H1 (cell line): ENCODE measurements around the gene PATJ. TPM values are rescaled to one million over a fixed set of nuclear protein-coding genes. Genes with fewer than 3 reads are reported as not detected.

Experiments
- CTCF ChIA-PET: fragments of 300-600 bp; sonication (Branson Sonifier 250); formaldehyde crosslinking; loops from one replicate; lab custom pipeline; 2021; ENCODE audit not compliant: partially characterized antibody; lab: Charles Lee
- POLR2A ChIA-PET: fragments of 300-600 bp; sonication (Branson Sonifier 250); formaldehyde crosslinking; loops from one replicate; lab custom pipeline; 2021; ENCODE audit warnings: inconsistent platforms; ENCODE audit not compliant: partially characterized antibody; lab: Charles Lee
- DNase-seq, 2 experiments: peaks; one replicate each; pipeline versions ENCODE4 v3.0.0 to v3.0.0-alpha.2; 2010 to 2022; ENCODE audit warnings: low spot score in 2 of 2, low read depth in 1 of 2, mixed read lengths in 1 of 2
- FAIRE-seq: peaks from 2 replicates; lab custom pipeline; 2011; peaks lifted over from hg19 to GRCh38; lab: Jason Lieb, UNC
- H2AFZ ChIP-seq: 2 replicates; pipeline ENCODE4 v1.8.1; 2012; ENCODE audit warnings: low read length, inconsistent platforms
- H2AK5ac ChIP-seq: 2 replicates; pipeline ENCODE4 v1.6.1; 2013; ENCODE audit warnings: low read depth, low read length
- H2BK120ac ChIP-seq: replicated peaks from 2 replicates; pipeline ENCODE3; 2013; ENCODE audit warnings: low read depth, low read length, inconsistent platforms
- H2BK12ac ChIP-seq: 2 replicates; pipeline ENCODE4 v1.6.1; 2013; ENCODE audit warnings: low read depth, low read length
- H2BK15ac ChIP-seq: 2 replicates; pipeline ENCODE4 v1.6.1; 2013; ENCODE audit warnings: low read length
- H2BK20ac ChIP-seq: 2 replicates; pipeline ENCODE4 v1.6.1; 2013; ENCODE audit warnings: low read length
- H2BK5ac ChIP-seq: 2 replicates; pipeline ENCODE4 v1.6.1; 2013; ENCODE audit warnings: low read depth, low read length
- H3K14ac ChIP-seq: 2 replicates; pipeline ENCODE4 v1.6.1; 2013; ENCODE audit warnings: inconsistent platforms; ENCODE audit not compliant: insufficient read length
- H3K18ac ChIP-seq: 2 replicates; pipeline ENCODE4 v1.6.1; 2013; ENCODE audit warnings: low read length; ENCODE audit errors: extremely low read depth
- H3K23ac ChIP-seq: 2 replicates; pipeline ENCODE4 v1.6.1; 2013; ENCODE audit warnings: inconsistent platforms; ENCODE audit not compliant: insufficient read length
- H3K23me2 ChIP-seq: 2 replicates; pipeline ENCODE4 v1.6.1; 2013; ENCODE audit warnings: low read depth, low read length
- H3K27ac ChIP-seq: 2 replicates; pipeline ENCODE4 v1.6.1; 2011; ENCODE audit warnings: low read depth, low read length, inconsistent platforms
- H3K27me3 ChIP-seq, 4 experiments: replicated peaks in 1 of 4; 1 replicate in 1 of 4; 2 replicates in 3 of 4; pipeline versions ENCODE4 v1.6.1 to v1.8.1; 2011 to 2013; ENCODE audit warnings: low read length in 3 of 4, mild to moderate bottlenecking in 3 of 4, inconsistent platforms in 2 of 4, mixed read lengths in 2 of 4, moderate library complexity in 1 of 4; ENCODE audit not compliant: control insufficient read depth in 3 of 4, insufficient read depth in 3 of 4; ENCODE audit errors: extremely low read depth in 1 of 4
- H3K36me3 ChIP-seq, 4 experiments: 2 replicates each; pipeline versions ENCODE4 v1.6.1 to v1.8.1; 2011 to 2013; ENCODE audit warnings: mild to moderate bottlenecking in 4 of 4, low read length in 3 of 4, moderate library complexity in 2 of 4, control low read depth in 1 of 4, inconsistent platforms in 1 of 4; ENCODE audit not compliant: insufficient read depth in 4 of 4, control insufficient read depth in 2 of 4
- H3K4ac ChIP-seq: replicated peaks from 2 replicates; pipeline ENCODE3; 2013; ENCODE audit warnings: low read length, low read depth, mixed read lengths, inconsistent platforms; ENCODE audit not compliant: insufficient read length
- H3K4me1 ChIP-seq, 4 experiments: replicated peaks in 1 of 4; 1 replicate in 1 of 4; 2 replicates in 3 of 4; pipeline versions ENCODE4 v1.6.1 to v1.8.1; 2011 to 2013; ENCODE audit warnings: low read length in 3 of 4, inconsistent platforms in 2 of 4, mixed read lengths in 1 of 4; ENCODE audit not compliant: insufficient read depth in 4 of 4, control insufficient read depth in 3 of 4
- H3K4me2 ChIP-seq, 2 experiments: 2 replicates each; pipeline versions ENCODE4 v1.6.1 to v1.8.1; 2011 to 2013; ENCODE audit warnings: low read depth in 2 of 2, low read length in 2 of 2, control low read depth in 1 of 2, inconsistent platforms in 1 of 2, mild to moderate bottlenecking in 1 of 2; ENCODE audit not compliant: insufficient read depth in 1 of 2
- H3K4me3 ChIP-seq, 4 experiments: fragments of 200-600, 300-600 bp in 1 of 4; sonication (generic), shearing (Covaris generic), sonication (Bioruptor Twin) in 1 of 4; 2 replicates each; pipeline versions ENCODE4 v1.5.1 to v1.8.1; 2011 to 2016; ENCODE audit warnings: low read length in 4 of 4, low read depth in 3 of 4, control low read depth in 2 of 4, inconsistent platforms in 2 of 4, mild to moderate bottlenecking in 2 of 4, mixed read lengths in 1 of 4, moderate library complexity in 1 of 4; ENCODE audit not compliant: insufficient read depth in 2 of 4; ENCODE audit errors: extremely low read depth in 1 of 4
- H3K56ac ChIP-seq: replicated peaks from 2 replicates; pipeline ENCODE3; 2013; ENCODE audit warnings: low read depth, mild to moderate bottlenecking, mixed read lengths, low read length, inconsistent platforms; ENCODE audit not compliant: insufficient read length
- H3K79me1 ChIP-seq: 2 replicates; pipeline ENCODE4 v1.6.1; 2013; ENCODE audit warnings: low read depth, low read length, control low read depth
- H3K79me2 ChIP-seq, 2 experiments: 2 replicates each; pipeline versions ENCODE4 v1.6.1 to v1.8.1; 2012 to 2013; ENCODE audit warnings: low read length in 2 of 2, mild to moderate bottlenecking in 2 of 2, inconsistent platforms in 1 of 2; ENCODE audit not compliant: insufficient read depth in 2 of 2, control insufficient read depth in 1 of 2
- H3K9ac ChIP-seq, 4 experiments: replicated peaks in 1 of 4; 1 replicate in 1 of 4; 2 replicates in 3 of 4; pipeline versions ENCODE4 v1.6.1 to v1.8.1; 2011 to 2013; ENCODE audit warnings: low read depth in 3 of 4, low read length in 3 of 4, control low read depth in 2 of 4, mild to moderate bottlenecking in 2 of 4, moderate library complexity in 2 of 4, inconsistent platforms in 1 of 4; ENCODE audit errors: extremely low read depth in 1 of 4
- H3K9me3 ChIP-seq, 2 experiments: 2 replicates each; pipeline versions ENCODE4 v1.6.1 to v1.8.1; 2012 to 2013; ENCODE audit warnings: mild to moderate bottlenecking in 2 of 2, moderate library complexity in 2 of 2, control low read depth in 1 of 2, inconsistent platforms in 1 of 2, low read depth in 1 of 2, low read length in 1 of 2, mixed read lengths in 1 of 2; ENCODE audit not compliant: insufficient read depth in 2 of 2
- H4K20me1 ChIP-seq, 2 experiments: replicated peaks in 1 of 2; 2 replicates each; pipeline versions ENCODE3 to v1.8.1; 2011 to 2013; ENCODE audit warnings: inconsistent platforms in 2 of 2, low read length in 2 of 2, mild to moderate bottlenecking in 1 of 2; ENCODE audit not compliant: insufficient read depth in 2 of 2, control insufficient read depth in 1 of 2
- H4K5ac ChIP-seq: 2 replicates; pipeline ENCODE4 v1.6.1; 2013; ENCODE audit warnings: low read length, low read depth, mixed read lengths, inconsistent platforms; ENCODE audit not compliant: insufficient read length
- H4K8ac ChIP-seq: 2 replicates; pipeline ENCODE4 v1.8.0; 2013; ENCODE audit warnings: mild to moderate bottlenecking, moderate library complexity, low read length, inconsistent platforms; ENCODE audit not compliant: insufficient read depth; ENCODE audit errors: extremely low read depth
- H4K91ac ChIP-seq: replicated peaks from 2 replicates; pipeline ENCODE3; 2013; ENCODE audit warnings: low read length, mixed read lengths, inconsistent platforms; ENCODE audit not compliant: insufficient read length
- CBX8 ChIP-seq: fragments of 300-800, 300-1000 bp; sonication (generic); IDR thresholded peaks from 2 replicates; pipeline ENCODE4 v1.7.1; 2016; ENCODE audit warnings: low read depth, low read length, borderline replicate concordance
- HDAC2 ChIP-seq, 2 experiments: fragments of 300-600 bp in 1 of 2; sonication (generic) in 1 of 2; IDR thresholded peaks; 2 replicates each; pipeline ENCODE4 v1.6.1; 2011 to 2012; ENCODE audit warnings: low read depth in 2 of 2, low read length in 2 of 2, mild to moderate bottlenecking in 2 of 2, moderate library complexity in 2 of 2, borderline replicate concordance in 1 of 2, inconsistent platforms in 1 of 2
- SIN3A ChIP-seq, 2 experiments: IDR thresholded peaks in 1 of 2; conservative IDR thresholded peaks in 1 of 2; 2 replicates each; pipeline ENCODE4 v1.6.1; 2011 to 2012; ENCODE audit warnings: low read length in 2 of 2, improper control_type of control experiment in 1 of 2, low read depth in 1 of 2, mild to moderate bottlenecking in 1 of 2
- SRF ChIP-seq: IDR thresholded peaks from 2 replicates; pipeline ENCODE4 v1.6.1; 2011; ENCODE audit warnings: mild to moderate bottlenecking, low read depth, low read length, moderate library complexity
- WGBS, 2 experiments: shearing (Covaris generic) in 1 of 2; methylation state at CpG; one replicate each; pipeline versions ENCODE4 v1.1.6 to v1.1.7; 2013 to 2015; ENCODE audit warnings: low lambda C conversion rate in 2 of 2, mixed read lengths in 2 of 2, inconsistent platforms in 1 of 2, low coverage in 1 of 2, missing lambda C conversion rate in 1 of 2; ENCODE audit not compliant: insufficient replicate concordance in 2 of 2, insufficient coverage in 1 of 2, insufficient read length in 1 of 2; ENCODE audit errors: extremely low coverage in 1 of 2, missing lambda C conversion rate in 1 of 2; 5-methylcytosine and 5-hydroxymethylcytosine counted together
- polyA plus RNA-seq, 7 experiments: library from polyadenylated mRNA; depleted of rRNA in 3 of 7; stranded (reverse) in 5 of 7; unstranded in 2 of 7; fragments of >200 nt in 5 of 7; fragments of 200-250 nt in 2 of 7; gene quantifications; 1 replicate in 5 of 7; 2 replicates in 1 of 7; 4 replicates in 1 of 7; pipeline versions ENCODE4 v1.2.1 to v1.2.3, GENCODE V29; 2011 to 2013; ENCODE audit warnings: missing spikeins in 2 of 7, mixed read lengths in 2 of 7
- total RNA-seq: library from RNA; stranded (reverse); fragmentation: NEBNext Ultra II Directional; extraction: Animal tissue kit (Norgen Biotek cat#: 25700); gene quantifications from 2 replicates; pipeline ENCODE4 v1.2.1, GENCODE V29; 2021

Gene PATJ
- total and polyA plus RNA-seq, 2 of the 8 experiments (the other 6 are each of a cell fraction or from before 2014, with no cell fraction given): 8.2 to 55.6 TPM

GRCh38 chr1:62126579-62127290 lies 384.5 kb downstream of the PATJ start:
- no peak overlapping the region for H4K5ac ChIP-seq
- H2BK15ac ChIP-seq: no peak overlapping the region
- no peak overlapping the region for H3K4me3 ChIP-seq
- no peak overlapping the region for H2BK120ac ChIP-seq
- no peak overlapping the region for H3K9ac ChIP-seq
- 92% methylated on average over 5 of the region's 5 CpGs; no CpG with 5 or more reads in 1 of the 2 experiments for WGBS, 2 experiments
- H3K27ac ChIP-seq: no peak overlapping the region
- H2BK5ac ChIP-seq: no peak overlapping the region
- H4K20me1 ChIP-seq: no peaks in the 10 kb centered on the region
- H2BK20ac ChIP-seq: no peak overlapping the region
- H2BK12ac ChIP-seq: no peak overlapping the region
- H3K4me2 ChIP-seq: no peak overlapping the region
- H3K4me1 ChIP-seq: no peaks in the 10 kb centered on the region
- no peak for FAIRE-seq
- TF ChIP-seq SIN3A (conservative IDR thresholded peaks at IDR 0.05 in 1 of 2, IDR thresholded peaks at IDR 0.05 in 1 of 2; ENCODE audit: low read depth in 1 of 2, low read length in 2 of 2) (no peak), CBX8 (no peak), SRF (no peak), HDAC2 (IDR thresholded peaks at IDR 0.05; ENCODE audit: borderline replicate concordance in 1 of 2, low read depth in 2 of 2, low read length in 2 of 2) (no peak)
- H3K4ac ChIP-seq: no peak overlapping the region
- no peak overlapping the region for H4K8ac ChIP-seq
- no peaks in the 10 kb centered on the region for H3K27me3 ChIP-seq
- POLR2A ChIA-PET: interaction anchor here (1.0 kb wide), 1 partner anchor 13 kb away, joined by 3 read pairs; no protein-coding TSS in a partner anchor
- H3K18ac ChIP-seq: no peak overlapping the region
- DNase-seq: no peak
- H2AK5ac ChIP-seq: no peak overlapping the region
- no peak overlapping the region for H2AFZ ChIP-seq
- H3K23me2 ChIP-seq: no peaks in the 10 kb centered on the region
- H3K23ac ChIP-seq: no peak overlapping the region
- no peaks in the 10 kb centered on the region for H3K79me1 ChIP-seq
- H4K91ac ChIP-seq: no peak overlapping the region
- no peaks in the 10 kb centered on the region for H3K9me3 ChIP-seq
- CTCF ChIA-PET: interaction anchor here (0.6 to 14.8 kb wide), 7 partner anchors 9 to 275 kb away, joined by 3 to 191 read pairs (median 16); no protein-coding TSS in a partner anchor
- H3K79me2 ChIP-seq: no peaks in the 10 kb centered on the region
- no peak overlapping the region for H3K56ac ChIP-seq
- peaks cover 0 to 4% (median 1%) of the 10 kb centered on the region in 4 experiments; a peak in 3 of 8 replicates for H3K36me3 ChIP-seq
- no peak overlapping the region for H3K14ac ChIP-seq
